ENCODE data around the gene IQCK. TPM values are rescaled to one million over a fixed set of nuclear protein-coding genes. Genes with fewer than 3 reads are reported as not detected.

IQCK gene
- polyA plus RNA-seq, 1 experiment: 4.5 TPM

- DNase-seq (ENCODE audit: low read depth): no peak
- TF ChIP-seq CTCF (IDR thresholded peaks at IDR 0.05; ENCODE audit: insufficient read depth, low read depth, low read length): no peak
- no peak overlapping the region for H3K4me3 ChIP-seq (ENCODE audit: low read depth, low read length)
- H3K27me3 ChIP-seq (ENCODE audit: control insufficient read depth, insufficient read depth, low read length): peaks cover 2% of the 10 kb centered on the region; the same call in 1 of the 2 replicates
- ChIA-PET CTCF (interaction anchor here (0.6 kb wide), 1 partner anchor 1026 kb away, joined by 5 read pairs; no protein-coding TSS in a partner anchor), POLR2A (no interaction called here)
- no peaks in the 10 kb centered on the region for H3K36me3 ChIP-seq (ENCODE audit: control insufficient read depth, insufficient read depth, low read length)
Measured at GRCh38 chr16:19872179-19872863, 154.2 kb downstream of the IQCK start.

GRCh38 chr16:19872935-19873334 is 154.9 kb downstream of the IQCK start:
- TF ChIP-seq CTCF (IDR thresholded peaks at IDR 0.05; ENCODE audit: insufficient read depth, low read depth, low read length): no peak
- DNase-seq (ENCODE audit: low read depth): no peak
- ChIA-PET POLR2A (no interaction called here), CTCF (interaction anchor here (1.6 kb wide), 1 partner anchor 34 kb away, joined by 4 read pairs; no protein-coding TSS in a partner anchor)
- Histone ChIP-seq H3K4me3 (ENCODE audit: low read depth, low read length) (no peak overlapping the region), H3K36me3 (ENCODE audit: control insufficient read depth, insufficient read depth, low read length) (no peaks in the 10 kb centered on the region), H3K27me3 (ENCODE audit: control insufficient read depth, insufficient read depth, low read length) (peaks cover 2% of the 10 kb centered on the region; the same call in 1 of the 2 replicates)

- Histone ChIP-seq H3K4me3 (ENCODE audit: low read depth, low read length) (no peak overlapping the region), H3K27me3 (ENCODE audit: control insufficient read depth, insufficient read depth, low read length) (no peaks in the 10 kb centered on the region; the same call in 1 of the 2 replicates), H3K36me3 (ENCODE audit: control insufficient read depth, insufficient read depth, low read length) (no peaks in the 10 kb centered on the region)
- ChIA-PET CTCF (interaction anchor here (0.6 to 1.6 kb wide), 2 partner anchors 33 to 273 kb away, joined by 4 read pairs; no protein-coding TSS in a partner anchor), POLR2A (no interaction called here)
- no peak for TF ChIP-seq CTCF (IDR thresholded peaks at IDR 0.05; ENCODE audit: insufficient read depth, low read depth, low read length)
- DNase-seq (ENCODE audit: low read depth): no peak
Measured at GRCh38 chr16:19874026-19874425, 156.0 kb downstream of the IQCK start.

- no peak for DNase-seq (ENCODE audit: low read depth)
- ChIA-PET CTCF (interaction anchor here (0.6 kb wide), 1 partner anchor 274 kb away, joined by 4 read pairs; no protein-coding TSS in a partner anchor), POLR2A (no interaction called here)
Measured at GRCh38 chr16:19874851-19875546, 156.9 kb downstream of the IQCK start.

More at GRCh38 chr16:19874851-19875546, 156.9 kb downstream of the IQCK start:
- Histone ChIP-seq H3K27me3 (ENCODE audit: control insufficient read depth, insufficient read depth, low read length) (no peaks in the 10 kb centered on the region; the same call in 1 of the 2 replicates), H3K4me3 (ENCODE audit: low read depth, low read length) (no peak overlapping the region), H3K36me3 (ENCODE audit: control insufficient read depth, insufficient read depth, low read length) (no peaks in the 10 kb centered on the region)
- no peak for TF ChIP-seq CTCF (IDR thresholded peaks at IDR 0.05; ENCODE audit: insufficient read depth, low read depth, low read length)

Measured in BJ (cell line).